Measurements from ENCODE around the gene PLEKHJ1.

The PLEKHJ1 gene

GRCh38 chr19:2208975-2209374 is 27.2 kb downstream of the PLEKHJ1 start:
- Histone ChIP-seq H3K27me3 (ENCODE audit: insufficient read depth, low read depth) (no peaks in the 10 kb centered on the region), H3K4me2 (no peak overlapping the region), H3K36me3 (ENCODE audit: insufficient read depth) (no peaks in the 10 kb centered on the region), H3K9ac (no peak overlapping the region), H3K27ac (no peak overlapping the region), H4K20me1 (ENCODE audit: insufficient read depth) (no peaks in the 10 kb centered on the region), H3K79me2 (ENCODE audit: insufficient read depth, low read depth) (no peaks in the 10 kb centered on the region; the same call in 1 of the 2 replicates), H3K4me1 (ENCODE audit: low read depth, poor library complexity, severe bottlenecking) (no peaks in the 10 kb centered on the region), H2AFZ (ENCODE audit: low read depth) (no peak overlapping the region), H3K4me3 (IDR thresholded peaks at IDR 0.05; ENCODE audit: insufficient read depth, low read depth, low read length) (no peak overlapping the region)
- no peak for TF ChIP-seq CTCF (conservative IDR thresholded peaks at IDR 0.05; ENCODE audit: low read depth, low read length)

GRCh38 chr19:2207991-2208860 is 27.9 kb downstream of the PLEKHJ1 start:
- Histone ChIP-seq H3K27me3 (ENCODE audit: insufficient read depth, low read depth) (no peaks in the 10 kb centered on the region), H3K9ac (no peak overlapping the region), H3K4me2 (no peak overlapping the region), H2AFZ (ENCODE audit: low read depth) (no peak overlapping the region), H3K4me3 (IDR thresholded peaks at IDR 0.05; ENCODE audit: insufficient read depth, low read depth, low read length) (no peak overlapping the region), H4K20me1 (ENCODE audit: insufficient read depth) (no peaks in the 10 kb centered on the region), H3K4me1 (ENCODE audit: low read depth, poor library complexity, severe bottlenecking) (no peaks in the 10 kb centered on the region), H3K27ac (no peak overlapping the region), H3K36me3 (ENCODE audit: insufficient read depth) (no peaks in the 10 kb centered on the region), H3K79me2 (ENCODE audit: insufficient read depth, low read depth) (no peaks in the 10 kb centered on the region; the same call in 1 of the 2 replicates)
- no peak for TF ChIP-seq CTCF (conservative IDR thresholded peaks at IDR 0.05; ENCODE audit: low read depth, low read length)

- H3K4me2 ChIP-seq = no peak overlapping the region
- no peaks in the 10 kb centered on the region for H3K36me3 ChIP-seq (ENCODE audit: insufficient read depth)
- no peak overlapping the region for H3K9ac ChIP-seq
- H3K27ac ChIP-seq = no peak overlapping the region
- H4K20me1 ChIP-seq (ENCODE audit: insufficient read depth) = no peaks in the 10 kb centered on the region
- no peak for TF ChIP-seq CTCF (conservative IDR thresholded peaks at IDR 0.05; ENCODE audit: low read depth, low read length)
- no peak overlapping the region for H2AFZ ChIP-seq (ENCODE audit: low read depth)
- H3K4me3 ChIP-seq (IDR thresholded peaks at IDR 0.05; ENCODE audit: insufficient read depth, low read depth, low read length) = no peak overlapping the region
- H3K79me2 ChIP-seq (ENCODE audit: insufficient read depth, low read depth) = no peaks in the 10 kb centered on the region; the same call in 1 of the 2 replicates
- no peaks in the 10 kb centered on the region for H3K4me1 ChIP-seq (ENCODE audit: low read depth, poor library complexity, severe bottlenecking)
- no peaks in the 10 kb centered on the region for H3K27me3 ChIP-seq (ENCODE audit: insufficient read depth, low read depth)
Measured at GRCh38 chr19:2207008-2207407, 29.1 kb downstream of the PLEKHJ1 start.

GRCh38 chr19:2202366-2202765 is 33.8 kb downstream of the PLEKHJ1 start:
- Histone ChIP-seq H3K79me2 (ENCODE audit: insufficient read depth, low read depth) (no peaks in the 10 kb centered on the region; the same call in 1 of the 2 replicates), H3K27me3 (ENCODE audit: insufficient read depth, low read depth) (no peaks in the 10 kb centered on the region), H2AFZ (ENCODE audit: low read depth) (no peak overlapping the region), H3K27ac (no peak overlapping the region), H3K9ac (no peak overlapping the region), H3K4me3 (IDR thresholded peaks at IDR 0.05; ENCODE audit: insufficient read depth, low read depth, low read length) (no peak overlapping the region), H3K4me1 (ENCODE audit: low read depth, poor library complexity, severe bottlenecking) (no peaks in the 10 kb centered on the region), H4K20me1 (ENCODE audit: insufficient read depth) (no peaks in the 10 kb centered on the region), H3K4me2 (no peak overlapping the region), H3K36me3 (ENCODE audit: insufficient read depth) (no peaks in the 10 kb centered on the region)
- TF ChIP-seq CTCF (conservative IDR thresholded peaks at IDR 0.05; ENCODE audit: low read depth, low read length) = no peak
